ENCODE measurements around the gene STX2.
A peak's percentile ranks its signal among the peaks of the same experiment; 100 is the strongest.

Gene STX2

GRCh38 chr12:130829391-130830245, 9.4 kb downstream of the STX2 start:
- no peak for DNase-seq

GRCh38 chr12:130828895-130829294, 10.2 kb downstream of the STX2 start:
- DNase-seq: no peak

- DNase-seq: no peak
These were observed 11.6 kb downstream of the STX2 start for GRCh38 chr12:130827432-130827831.

DNA sequence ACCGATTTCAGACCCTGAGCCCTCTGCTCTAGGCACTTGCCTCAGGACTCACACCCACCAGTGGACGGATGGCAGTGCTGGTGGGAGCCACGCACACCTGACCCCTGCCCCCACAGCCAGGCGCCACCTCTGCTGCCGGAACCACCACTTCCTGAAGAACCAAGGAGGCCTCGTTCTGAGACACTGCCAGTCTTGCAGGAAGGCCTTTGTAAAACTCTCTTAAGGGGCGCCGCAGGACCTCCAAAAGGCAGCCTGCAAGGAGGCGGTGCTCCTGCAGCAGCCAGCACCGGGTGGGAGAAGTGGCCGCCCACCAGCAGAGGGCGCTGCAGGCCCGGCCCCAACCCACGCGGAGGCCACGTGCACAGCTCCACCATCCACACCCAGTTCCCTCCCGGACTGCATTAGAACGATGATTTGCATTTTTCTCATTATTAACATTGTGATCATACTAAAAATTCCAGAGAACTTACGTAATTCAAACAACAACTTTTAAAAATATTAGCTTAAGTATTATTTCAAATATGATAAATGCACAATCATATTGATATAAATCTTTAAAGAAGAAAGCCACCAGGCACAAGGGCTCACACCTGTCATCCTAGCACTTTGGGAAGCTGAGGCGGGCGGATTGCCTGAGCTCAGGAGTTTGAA, 12.8 kb downstream of the STX2 start:
- DNase-seq: peak; percentile 64 to 72

DNA sequence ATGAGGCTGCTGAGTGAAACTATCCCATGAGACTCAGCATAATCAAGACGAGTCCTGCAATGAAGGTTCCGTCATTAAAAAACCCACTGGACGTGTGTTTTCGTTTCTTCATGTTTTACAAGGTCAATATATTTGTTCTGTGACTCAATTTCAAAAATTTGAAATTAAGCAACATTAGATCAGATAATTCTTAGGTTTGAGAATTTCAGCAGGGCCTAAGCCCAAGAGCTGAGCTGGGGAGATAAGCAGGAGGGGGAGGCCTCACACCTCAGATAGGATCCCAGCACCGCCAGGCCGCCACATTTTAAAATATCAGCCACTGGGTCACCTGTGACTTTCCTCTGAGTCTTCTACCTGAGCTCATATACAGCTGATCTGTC, 13.3 kb downstream of the STX2 start:
- no peak for DNase-seq

DNA sequence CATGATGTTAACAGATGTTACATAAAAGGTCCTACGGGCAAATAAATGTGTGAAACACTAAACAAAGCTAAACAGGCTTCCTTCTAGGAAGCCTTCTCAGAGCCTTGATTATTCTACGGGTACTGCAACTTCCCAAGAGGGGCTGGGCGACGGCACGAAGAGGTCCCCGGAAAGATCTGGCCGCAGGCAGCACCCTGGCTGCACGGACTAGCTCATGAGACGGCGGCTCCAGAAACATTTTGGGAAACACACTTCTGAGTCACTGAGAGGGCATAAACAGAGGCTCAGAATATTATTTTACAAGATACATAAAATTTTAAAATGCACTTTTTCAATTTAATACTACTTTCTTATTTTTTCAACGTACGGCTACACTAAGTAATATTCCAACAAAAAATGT, 19.4 kb downstream of the STX2 start:
- DNase-seq: no peak

GRCh38 chr12:130818635-130819576, 20.1 kb downstream of the STX2 start:
- DNase-seq: peak; percentile 67 to 73

DNA sequence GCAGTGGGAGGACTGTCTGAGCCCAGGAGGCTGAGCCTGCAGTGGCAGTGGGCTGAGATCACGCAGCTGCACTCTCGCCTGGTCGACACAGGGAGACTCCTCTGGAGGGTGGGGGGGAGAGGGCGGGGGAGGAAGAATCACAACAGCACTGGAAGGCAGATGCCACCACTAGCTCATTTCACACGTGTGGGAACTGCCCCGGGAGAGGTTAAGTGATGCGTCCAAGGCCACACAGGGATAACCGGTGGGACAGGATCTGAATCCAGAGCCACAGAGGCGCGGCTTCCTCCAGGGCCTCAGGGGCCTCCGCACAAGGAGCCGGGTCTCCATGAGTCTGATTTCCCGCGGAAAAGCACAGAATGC, 20.8 kb downstream of the STX2 start:
- DNase-seq: no peak

DNA sequence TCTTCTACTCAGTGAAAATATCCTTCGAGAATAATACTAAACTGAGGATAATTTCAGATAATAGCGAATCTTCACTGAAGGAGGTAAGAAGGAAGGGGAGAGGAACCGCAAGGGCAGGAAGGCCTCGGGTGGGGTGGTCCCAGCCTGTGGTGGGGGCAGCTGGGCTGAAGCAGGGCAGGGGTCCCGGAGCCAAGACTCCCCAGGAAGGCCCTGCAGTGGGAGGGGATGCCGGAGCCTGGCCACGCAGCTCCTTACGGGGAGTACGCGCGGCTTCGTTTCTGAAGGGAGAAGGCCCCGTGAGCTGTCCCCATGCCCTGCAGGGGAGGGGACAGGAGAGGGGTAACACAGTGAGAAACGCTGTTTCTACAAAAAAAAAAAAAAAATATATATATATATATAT, 21.2 kb downstream of the STX2 start:
- DNase-seq: no peak

DNA sequence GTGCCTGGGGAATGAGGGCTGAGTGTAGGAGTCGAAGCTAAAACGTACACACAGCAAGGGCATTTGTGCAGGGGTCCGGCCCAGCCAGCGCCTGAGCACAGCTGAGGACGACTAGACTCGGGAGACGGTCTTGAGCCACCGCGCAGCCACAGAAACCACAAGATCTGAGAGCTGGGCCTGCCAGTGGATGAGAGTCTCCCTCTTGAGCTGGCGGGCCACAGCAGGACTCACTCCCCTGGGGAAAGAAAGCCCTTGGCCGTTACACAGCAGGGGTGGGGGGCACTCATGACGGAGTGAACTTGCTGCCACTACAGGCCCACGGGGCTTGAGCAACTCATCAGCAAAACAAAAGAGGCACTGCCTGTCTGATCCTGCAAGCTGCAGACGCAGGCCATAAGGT, 23.0 kb downstream of the STX2 start:
- DNase-seq: no peak

DNA sequence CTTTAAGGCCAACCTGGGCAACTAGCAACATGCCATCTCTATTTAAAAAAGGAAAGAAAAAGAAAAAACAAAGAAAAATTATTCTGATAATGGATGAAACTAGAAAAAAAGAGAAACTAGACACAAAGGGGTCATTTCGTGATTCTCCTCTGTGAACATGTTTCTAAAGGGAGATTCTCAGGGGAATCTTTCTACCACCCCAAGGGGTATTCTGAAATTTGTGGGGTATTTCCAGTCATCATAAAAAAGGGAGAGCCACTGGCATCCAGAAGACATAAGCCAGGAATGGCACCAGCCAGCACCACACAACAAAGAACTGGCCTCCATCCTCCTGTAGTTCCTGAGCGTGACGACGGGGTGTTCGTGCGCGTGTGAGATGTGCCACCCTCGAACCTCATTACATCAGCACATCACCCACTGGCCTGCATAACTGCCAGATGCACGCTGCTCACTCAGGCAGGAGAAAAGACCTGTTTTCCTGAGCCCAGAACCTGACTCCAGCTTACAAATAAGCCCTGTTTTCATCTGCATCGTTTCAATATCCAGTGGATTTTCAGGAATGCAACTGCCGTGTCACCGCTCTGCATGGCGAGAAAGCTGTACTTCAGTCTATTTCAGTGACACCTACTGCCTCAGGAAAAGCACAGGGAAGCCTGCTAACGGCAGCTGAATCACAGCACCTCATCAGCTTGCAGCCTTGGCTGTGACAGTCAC, 23.9 kb downstream of the STX2 start:
- no peak for DNase-seq

DNA sequence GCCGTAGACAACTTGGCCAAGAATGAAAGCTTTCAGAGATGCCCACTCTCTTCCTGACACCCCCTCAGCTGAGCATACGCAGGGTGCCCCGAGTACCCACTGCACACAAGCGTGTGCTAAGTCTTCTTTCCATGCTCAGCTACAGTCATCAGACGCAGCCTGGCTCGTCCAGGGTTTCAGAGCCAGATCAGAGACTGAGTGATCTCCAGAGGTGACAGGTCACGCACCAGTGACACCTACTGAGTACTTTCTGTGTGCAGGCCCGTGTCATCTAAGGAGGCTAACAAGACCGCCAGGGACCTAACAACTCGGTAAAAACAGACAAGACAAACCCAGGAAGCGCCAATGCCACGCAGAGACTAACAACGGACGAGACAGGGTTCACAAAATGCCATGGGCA, 25.1 kb downstream of the STX2 start:
- no peak for DNase-seq

- DNase-seq: no peak
These were observed 25.6 kb downstream of the STX2 start for GRCh38 chr12:130813436-130813835.

DNA sequence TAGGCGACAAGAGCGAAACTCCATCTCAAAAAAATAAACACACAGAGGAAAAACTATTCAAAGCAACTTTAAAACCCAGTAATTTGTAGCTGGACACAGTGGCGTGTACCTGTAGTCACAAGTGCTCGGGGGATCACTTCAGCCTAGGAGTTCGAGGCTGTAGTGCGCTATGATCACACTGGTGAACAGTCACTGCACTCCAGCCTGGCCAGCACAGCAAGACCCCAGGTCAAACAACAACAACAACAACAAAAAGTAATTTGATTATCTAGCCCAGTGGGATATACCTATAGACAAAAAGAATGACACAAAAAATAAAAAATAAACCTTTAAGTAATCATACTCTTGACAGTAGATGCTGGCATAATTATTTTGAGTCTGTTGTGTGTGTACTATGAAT, 29.3 kb downstream of the STX2 start:
- no peak for DNase-seq

GRCh38 chr12:130807309-130807708, 31.7 kb downstream of the STX2 start:
- no peak for DNase-seq

DNA sequence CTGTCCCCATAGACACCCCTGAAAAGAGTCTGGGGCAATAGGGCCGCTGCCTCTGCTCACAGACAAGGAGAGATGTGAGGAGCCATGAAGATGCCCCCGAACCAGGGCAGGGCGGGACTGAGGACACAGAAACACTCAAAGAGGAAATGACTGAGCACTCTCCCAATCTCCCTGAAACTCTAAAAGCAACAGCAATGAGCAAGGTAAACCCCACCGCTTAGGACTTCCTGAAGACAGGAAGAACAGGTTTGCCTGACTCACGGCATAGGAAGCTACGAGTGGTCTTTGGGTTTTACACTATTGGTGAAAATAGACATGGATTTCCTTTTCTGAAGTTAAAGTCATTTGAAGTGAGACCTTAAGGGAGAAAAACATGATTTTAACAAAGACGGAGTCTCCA, 32.5 kb downstream of the STX2 start:
- no peak for DNase-seq

GRCh38 chr12:130805635-130806034, 33.4 kb downstream of the STX2 start:
- DNase-seq: no peak

DNA sequence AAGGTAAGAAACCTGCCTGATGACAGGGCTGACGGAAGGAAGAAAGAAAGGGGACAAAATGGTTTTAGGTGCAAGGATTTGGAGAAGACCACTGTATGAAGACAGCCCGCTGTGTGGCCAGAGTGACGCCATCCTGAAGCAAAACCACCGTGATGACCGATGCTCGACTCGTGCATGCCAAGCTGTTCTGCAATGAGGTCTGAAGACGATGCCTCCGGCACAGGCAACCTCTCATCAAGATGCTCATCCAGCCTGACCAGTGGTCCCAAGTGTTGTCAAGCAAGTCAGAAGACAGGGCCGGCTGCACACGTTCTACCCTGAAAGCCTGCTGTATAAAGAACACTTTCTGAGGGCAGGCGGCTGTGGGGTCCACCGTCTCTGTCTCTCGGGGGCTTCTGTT, 34.8 kb downstream of the STX2 start:
- DNase-seq: no peak

DNA sequence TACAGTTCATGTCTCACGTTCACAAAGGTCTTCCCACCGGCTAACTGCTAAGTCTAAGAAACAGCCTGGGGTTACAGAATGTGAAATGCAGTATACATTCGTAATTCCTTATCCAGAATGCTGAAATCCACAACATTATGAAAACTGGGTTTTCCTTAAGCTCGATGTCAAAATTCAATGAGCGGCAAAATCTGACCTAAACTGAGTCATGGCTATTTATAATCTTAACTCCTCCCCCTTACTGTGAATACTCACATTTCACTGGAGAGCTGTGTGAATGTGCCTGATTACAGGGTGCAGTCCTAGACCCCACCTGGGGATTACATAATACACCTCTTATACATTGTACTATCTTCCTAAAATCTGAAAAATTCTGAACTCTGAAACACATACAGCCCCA, 35.3 kb downstream of the STX2 start:
- DNase-seq: no peak

GRCh38 chr12:130800312-130800711, 38.7 kb downstream of the STX2 start:
- no peak for DNase-seq

DNA sequence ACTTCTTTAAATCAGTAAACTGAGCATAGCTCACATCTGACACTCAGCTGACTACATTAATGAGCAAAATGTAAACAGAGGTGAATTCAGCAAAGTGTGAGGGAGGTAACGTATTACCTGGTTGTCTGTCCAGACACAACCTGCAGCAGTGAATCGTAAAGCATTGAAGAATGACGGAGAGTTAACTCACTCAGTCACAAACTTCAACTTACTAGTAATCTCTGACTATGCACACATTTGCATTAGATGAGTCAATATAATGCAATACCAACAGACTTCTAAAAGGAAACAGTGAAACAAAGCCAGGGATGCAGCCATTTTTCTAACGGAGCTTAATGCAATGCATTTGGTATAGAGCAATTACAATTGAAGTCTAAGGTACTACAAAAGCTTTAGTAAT, 40.0 kb downstream of the STX2 start:
- DNase-seq: no peak

- peak; percentile 6 to 25 for DNase-seq
These were observed 41.9 kb downstream of the STX2 start for GRCh38 chr12:130796985-130797686.
